GM23338 (cell line): ENCODE data around the gene CDK14. TPM values are rescaled to one million over a fixed set of nuclear protein-coding genes. Genes with fewer than 3 reads are reported as not detected.

ENCODE experiments used
- ATAC-seq: fragments of 200-7000 bp; cut with Tn5 transposase; 3 replicates; pipeline ENCODE4 v1.9.1; 2020
- DNase-seq: peaks from one replicate; pipeline ENCODE4 v3.0.0-alpha.2; 2015; ENCODE audit warnings: low spot score
- H2AFZ ChIP-seq: fragments of 200-600 bp; sonication (generic); 2 replicates; pipeline ENCODE4 v1.8.0; 2016; ENCODE audit warnings: antibody characterized with exemption, mild to moderate bottlenecking, moderate library complexity
- H3F3A ChIP-seq: fragments of 200-600 bp; sonication (generic); replicated peaks from 2 replicates; pipeline ENCODE4 v1.8.0; 2017; ENCODE audit warnings: antibody characterized with exemption, mixed run types, low read depth
- H3K27ac ChIP-seq: fragments of 200-600 bp; sonication (generic); 2 replicates; pipeline ENCODE4 v1.6.1; 2016; ENCODE audit warnings: low read depth
- H3K27me3 ChIP-seq: fragments of 200-600 bp; sonication (generic); 2 replicates; pipeline ENCODE4 v1.8.0; 2016; ENCODE audit warnings: mild to moderate bottlenecking, mixed run types, moderate library complexity; ENCODE audit not compliant: insufficient read depth
- H3K36me3 ChIP-seq: fragments of 200-600 bp; sonication (generic); 2 replicates; pipeline ENCODE4 v1.8.0; 2016; ENCODE audit warnings: mild to moderate bottlenecking; ENCODE audit not compliant: insufficient read depth
- H3K4me1 ChIP-seq: fragments of 200-600 bp; sonication (generic); 2 replicates; pipeline ENCODE4 v1.8.0; 2016; ENCODE audit warnings: mild to moderate bottlenecking, moderate library complexity; ENCODE audit not compliant: insufficient read depth
- H3K4me2 ChIP-seq: fragments of 200-600 bp; sonication (generic); 2 replicates; pipeline ENCODE4 v1.7.1; 2017; ENCODE audit warnings: mixed run types
- H3K4me3 ChIP-seq: fragments of 200-600 bp; sonication (generic); 2 replicates; pipeline ENCODE4 v1.6.1; 2016; ENCODE audit warnings: mixed run types
- H3K79me2 ChIP-seq: fragments of 200-600 bp; sonication (generic); replicated peaks from 2 replicates; pipeline ENCODE4 v1.8.0; 2017; ENCODE audit warnings: mild to moderate bottlenecking; ENCODE audit not compliant: insufficient read depth
- H3K9me2 ChIP-seq: fragments of 200-600 bp; sonication (generic); 2 replicates; pipeline ENCODE4 v1.8.0; 2017; ENCODE audit not compliant: insufficient read depth
- H4K20me1 ChIP-seq: fragments of 200-600 bp; sonication (generic); replicated peaks from 2 replicates; pipeline ENCODE4 v1.8.0; 2017; ENCODE audit warnings: mild to moderate bottlenecking; ENCODE audit not compliant: insufficient read depth
- H3K27ac Mint-ChIP-seq: 2 replicates; pipeline ENCODE4 v1.8.0; 2020; ENCODE audit warnings: inconsistent platforms, mild to moderate bottlenecking, moderate library complexity, mixed read lengths
- H3K27me3 Mint-ChIP-seq: 3 replicates; pipeline ENCODE4 v1.8.0; 2022; ENCODE audit warnings: low read depth, mild to moderate bottlenecking, moderate library complexity, mixed read lengths, inconsistent platforms; ENCODE audit not compliant: insufficient read depth, poor library complexity
- H3K36me3 Mint-ChIP-seq: 3 replicates; pipeline ENCODE4 v1.8.0; 2021; ENCODE audit warnings: low read depth, mild to moderate bottlenecking, inconsistent platforms, moderate library complexity, mixed read lengths
- H3K4me1 Mint-ChIP-seq: 3 replicates; pipeline ENCODE4 v1.8.0; 2020; ENCODE audit warnings: mild to moderate bottlenecking, inconsistent platforms, mixed read lengths
- H3K4me3 Mint-ChIP-seq: 3 replicates; pipeline ENCODE4 v1.8.0; 2021; ENCODE audit warnings: moderate library complexity, mild to moderate bottlenecking, inconsistent platforms, mixed read lengths
- H3K9me3 Mint-ChIP-seq: 3 replicates; pipeline ENCODE4 v1.8.0; 2020; ENCODE audit warnings: moderate library complexity, mild to moderate bottlenecking, inconsistent platforms, mixed read lengths
- CTCF ChIP-seq, 2 experiments: fragments of 200-600 bp in 1 of 2; sonication (generic) in 1 of 2; conservative IDR thresholded peaks; 2 replicates each; pipeline versions ENCODE4 v1.5.1 to v1.6.1; 2016 to 2017; ENCODE audit warnings: antibody characterized with exemption in 2 of 2, low read depth in 2 of 2, mild to moderate bottlenecking in 2 of 2, moderate library complexity in 1 of 2
- JUNB ChIP-seq: IDR thresholded peaks from one replicate; pipeline ENCODE4 v1.6.1; 2016; ENCODE audit warnings: antibody characterized with exemption; ENCODE audit not compliant: unreplicated experiment
- REST ChIP-seq: IDR thresholded peaks from one replicate; pipeline ENCODE4 v1.6.1; 2018; ENCODE audit warnings: antibody characterized with exemption; ENCODE audit not compliant: unreplicated experiment
- STAT1 ChIP-seq: IDR thresholded peaks from one replicate; pipeline ENCODE4 v1.6.1; 2016; ENCODE audit warnings: antibody characterized with exemption; ENCODE audit not compliant: unreplicated experiment
- ZNF331 ChIP-seq: fragments of 250-450 bp; sonication (Bioruptor Pico); IDR thresholded peaks from 2 replicates; pipeline ENCODE4 v1.5.0; 2020; ENCODE audit warnings: low read depth, mild to moderate bottlenecking, moderate library complexity
- ZNF462 ChIP-seq: fragments of 250-450 bp; sonication (Bioruptor Pico); IDR thresholded peaks from 2 replicates; pipeline ENCODE4 v1.5.0; 2020; ENCODE audit warnings: mild to moderate bottlenecking, moderate library complexity
- polyA plus RNA-seq: library from polyadenylated mRNA; unstranded; fragments of >200 nt; fragmentation: Nextera tagmentation; extraction: Ambion mirVana; gene quantifications from 2 replicates; pipeline ENCODE4 v1.2.1, GENCODE V29; 2016
- total RNA-seq: library from RNA; depleted of rRNA; stranded (reverse); fragments of >200 nt; shearing (Covaris generic); gene quantifications from 2 replicates; pipeline ENCODE4 v1.2.3, GENCODE V29; 2014

The CDK14 gene
- total and polyA plus RNA-seq, 2 experiments from 2014 or later = 11.2 to 24.0 TPM

- TF ChIP-seq ZNF462 (CRISPR knock-in tag) (no peak), REST (no peak)
Measured at GRCh38 chr7:90669492-90669891, 73.4 kb downstream of the CDK14 start (continued).

GRCh38 chr7:90671571-90671970, 75.5 kb downstream of the CDK14 start:
- no peak overlapping the region for H3K4me2 ChIP-seq
- DNase-seq = no peak
- H3K27ac ChIP-seq = no peak overlapping the region
- no peaks in the 10 kb centered on the region for H3F3A ChIP-seq
- no peak overlapping the region for H2AFZ ChIP-seq
- H3K27me3 Mint-ChIP-seq = peaks cover 3% of the 10 kb centered on the region
- peaks cover 58% of the 10 kb centered on the region for H3K79me2 ChIP-seq
- no peaks in the 10 kb centered on the region for H3K9me2 ChIP-seq
- no peaks in the 10 kb centered on the region for H3K36me3 Mint-ChIP-seq
- no peaks in the 10 kb centered on the region for H3K4me1 ChIP-seq
- ATAC-seq = no peak
- H3K4me3 ChIP-seq = no peak overlapping the region
- no peaks in the 10 kb centered on the region for H4K20me1 ChIP-seq
- no peak overlapping the region for H3K4me3 Mint-ChIP-seq
- H3K9me3 Mint-ChIP-seq = no peaks in the 10 kb centered on the region
- H3K36me3 ChIP-seq = no peaks in the 10 kb centered on the region
- H3K27me3 ChIP-seq = no peaks in the 10 kb centered on the region
- peaks cover 20% of the 10 kb centered on the region for H3K4me1 Mint-ChIP-seq
- no peak overlapping the region for H3K27ac Mint-ChIP-seq
- TF ChIP-seq REST = no peak
- TF ChIP-seq CTCF (conservative IDR thresholded peaks at IDR 0.05; ENCODE audit: low read depth in 2 of 2) = no peak
- TF ChIP-seq STAT1 = no peak
- TF ChIP-seq JUNB = no peak
- no peak for TF ChIP-seq ZNF331 (CRISPR knock-in tag)
